OCI-LY7 (cell line): ENCODE measurements around the gene ITPRID1. TPM values are rescaled to one million over a fixed set of nuclear protein-coding genes. Genes with fewer than 3 reads are reported as not detected.

Experiments used
- BruUV-seq: library from RNA; stranded (reverse); fragments of 400-500 nt; replicated peaks from 2 replicates; lab custom pipeline; 2021; lab: Mats Ljungman, UMichigan
- CTCF ChIA-PET: fragments of 300-600 bp; sonication (Branson Sonifier 250); formaldehyde crosslinking; loops from one replicate; lab custom pipeline; 2022; ENCODE audit warnings: antibody characterized with exemption; ENCODE audit not compliant: unreplicated experiment; lab: Charles Lee
- POLR2A ChIA-PET: fragments of 300-600 bp; sonication (Branson Sonifier 250); formaldehyde crosslinking; loops from one replicate; lab custom pipeline; 2022; ENCODE audit warnings: antibody characterized with exemption; lab: Charles Lee
- DNase-seq: peaks from one replicate; pipeline ENCODE4 v3.0.0-alpha.2; 2015; ENCODE audit warnings: low spot score
- H2AFZ ChIP-seq: fragments of 200-600 bp; sonication (generic), shearing (Covaris generic); 2 replicates; pipeline ENCODE4 v1.6.1; 2014; ENCODE audit warnings: mild to moderate bottlenecking, antibody characterized with exemption, low read length, moderate library complexity
- H3K27ac ChIP-seq: fragments of 200-600 bp; sonication (generic); 2 replicates; pipeline ENCODE4 v1.5.1; 2014; ENCODE audit warnings: mixed run types, low read depth, mild to moderate bottlenecking, moderate library complexity, low read length, inconsistent platforms; ENCODE audit not compliant: poor library complexity, severe bottlenecking
- H3K36me3 ChIP-seq: fragments of 200-600 bp; sonication (generic); 2 replicates; pipeline ENCODE4 v1.6.1; 2014; ENCODE audit warnings: mild to moderate bottlenecking, antibody characterized with exemption, low read length, moderate library complexity, mixed read lengths; ENCODE audit not compliant: insufficient read depth
- H3K4me1 ChIP-seq: fragments of 200-600 bp; sonication (generic); 2 replicates; pipeline ENCODE4 v1.5.1; 2014; ENCODE audit warnings: mild to moderate bottlenecking, low read length; ENCODE audit not compliant: insufficient read depth, poor library complexity, severe bottlenecking
- H3K4me2 ChIP-seq: fragments of 200-600 bp; sonication (generic); 2 replicates; pipeline ENCODE4 v1.6.1; 2014; ENCODE audit warnings: mild to moderate bottlenecking, low read length
- H3K4me3 ChIP-seq: fragments of 200-600 bp; sonication (generic); 2 replicates; pipeline ENCODE4 v1.5.1; 2014; ENCODE audit warnings: mild to moderate bottlenecking, low read depth, low read length; ENCODE audit not compliant: poor library complexity, severe bottlenecking
- H3K79me2 ChIP-seq: fragments of 200-600 bp; sonication (generic); 2 replicates; pipeline ENCODE4 v1.6.1; 2016; ENCODE audit warnings: low read depth, mild to moderate bottlenecking, low read length, moderate library complexity, mixed read lengths; ENCODE audit not compliant: insufficient read depth
- H3K9me2 ChIP-seq: fragments of 200-600 bp; sonication (generic); 2 replicates; pipeline ENCODE4 v1.6.1; 2016; ENCODE audit warnings: mild to moderate bottlenecking, low read length, mixed read lengths; ENCODE audit not compliant: insufficient read depth
- H3K9me3 ChIP-seq: fragments of 200-600 bp; sonication (generic); 2 replicates; pipeline ENCODE4 v1.6.1; 2014; ENCODE audit warnings: mild to moderate bottlenecking, mixed run types, low read length, mixed read lengths
- H4K20me1 ChIP-seq: fragments of 200-600 bp; sonication (generic); 2 replicates; pipeline ENCODE4 v1.6.1; 2014; ENCODE audit warnings: mild to moderate bottlenecking, antibody characterized with exemption, low read length, moderate library complexity, mixed read lengths; ENCODE audit not compliant: insufficient read depth
- EZH2phosphoT487 ChIP-seq: fragments of 200-600 bp; sonication (generic); IDR thresholded peaks from 2 replicates; pipeline ENCODE4 v1.6.1; 2018; ENCODE audit warnings: low read depth, borderline replicate concordance, mild to moderate bottlenecking, mixed run types, antibody characterized with exemption, low read length, moderate library complexity, mixed read lengths
- intact Hi-C: fragments of 100-400 bp; cut with micrococcal nuclease; formaldehyde crosslinking; loops from one replicate; pipeline ENCODE4 v1.10.0; 2022; ENCODE audit not compliant: unreplicated experiment
- total RNA-seq, 2 experiments: library from RNA; depleted of rRNA in 1 of 2; stranded (reverse); fragments of >200 nt in 1 of 2; shearing (Covaris generic) in 1 of 2; gene quantifications; 2 replicates each; pipeline ENCODE4 v1.2.3, GENCODE V29; 2014 to 2022
- TF ChIP-seq, protein P1 (sequence below): fragments of 200-600 bp; sonication (generic); conservative IDR thresholded peaks from 2 replicates; pipeline ENCODE4 v1.5.1; 2014; ENCODE audit warnings: mild to moderate bottlenecking, antibody characterized with exemption, low read length, moderate library complexity, mixed read lengths

The ITPRID1 gene
- total RNA-seq, 2 experiments from 2014 or later, result not detected

DNA sequence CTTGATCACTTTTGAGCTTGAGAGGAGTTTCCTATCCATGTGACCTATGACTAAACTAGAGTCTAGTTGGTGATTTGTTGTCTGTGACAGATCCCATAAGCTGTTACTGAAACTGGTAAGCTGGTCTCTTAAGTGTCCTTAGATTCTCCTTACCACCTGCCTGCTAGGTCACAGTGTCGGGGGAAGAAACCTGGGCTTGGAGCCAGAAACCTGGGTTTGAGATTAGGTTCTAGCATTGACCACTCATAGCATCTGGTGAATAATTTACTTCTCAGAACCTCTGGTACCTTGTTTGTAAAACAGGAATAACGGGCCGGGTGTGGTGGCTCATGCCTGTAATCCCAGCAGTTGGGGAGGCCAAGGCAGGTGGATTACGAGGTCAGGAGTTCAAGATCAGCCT is 21.8 kb upstream of the ITPRID1 start:
- no TSS peak for BruUV-seq

DNA sequence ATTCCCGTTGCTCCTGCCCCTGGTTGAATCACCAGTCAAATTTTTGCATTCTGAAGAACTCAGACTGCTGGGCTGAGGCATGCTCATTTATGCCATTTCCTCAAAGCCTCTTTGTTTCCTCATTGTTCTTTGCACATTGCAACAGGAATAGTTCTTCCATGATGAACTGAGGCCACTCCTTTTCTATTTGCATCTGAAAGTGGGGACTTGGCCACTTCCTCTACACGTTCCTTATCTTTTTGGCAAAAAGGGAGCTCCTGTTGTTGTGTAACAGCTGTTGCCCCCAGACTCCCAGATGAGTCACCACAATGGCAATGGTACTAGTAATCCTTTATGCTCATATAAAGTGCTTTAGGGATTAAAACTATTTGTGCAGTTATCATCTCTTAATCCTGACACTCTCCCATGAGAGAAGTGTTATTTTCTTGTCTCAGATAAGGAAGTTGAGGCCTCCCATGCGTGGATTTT is 20.1 kb upstream of the ITPRID1 start:
- no peaks in the 10 kb centered on the region for H3K79me2 ChIP-seq
- BruUV-seq, result no TSS peak
- H2AFZ ChIP-seq, result no peak overlapping the region
- CTCF ChIA-PET, result no interaction called here
- POLR2A ChIA-PET, result no interaction called here
- no peak overlapping the region for H3K4me3 ChIP-seq
- H3K4me1 ChIP-seq, result no peaks in the 10 kb centered on the region
- H3K36me3 ChIP-seq, result no peaks in the 10 kb centered on the region
- intact Hi-C loops, result no loop called here
- no peak overlapping the region for H3K27ac ChIP-seq
- DNase-seq, result no peak
- no peaks in the 10 kb centered on the region for H3K9me2 ChIP-seq
- TF ChIP-seq, protein P1, sequence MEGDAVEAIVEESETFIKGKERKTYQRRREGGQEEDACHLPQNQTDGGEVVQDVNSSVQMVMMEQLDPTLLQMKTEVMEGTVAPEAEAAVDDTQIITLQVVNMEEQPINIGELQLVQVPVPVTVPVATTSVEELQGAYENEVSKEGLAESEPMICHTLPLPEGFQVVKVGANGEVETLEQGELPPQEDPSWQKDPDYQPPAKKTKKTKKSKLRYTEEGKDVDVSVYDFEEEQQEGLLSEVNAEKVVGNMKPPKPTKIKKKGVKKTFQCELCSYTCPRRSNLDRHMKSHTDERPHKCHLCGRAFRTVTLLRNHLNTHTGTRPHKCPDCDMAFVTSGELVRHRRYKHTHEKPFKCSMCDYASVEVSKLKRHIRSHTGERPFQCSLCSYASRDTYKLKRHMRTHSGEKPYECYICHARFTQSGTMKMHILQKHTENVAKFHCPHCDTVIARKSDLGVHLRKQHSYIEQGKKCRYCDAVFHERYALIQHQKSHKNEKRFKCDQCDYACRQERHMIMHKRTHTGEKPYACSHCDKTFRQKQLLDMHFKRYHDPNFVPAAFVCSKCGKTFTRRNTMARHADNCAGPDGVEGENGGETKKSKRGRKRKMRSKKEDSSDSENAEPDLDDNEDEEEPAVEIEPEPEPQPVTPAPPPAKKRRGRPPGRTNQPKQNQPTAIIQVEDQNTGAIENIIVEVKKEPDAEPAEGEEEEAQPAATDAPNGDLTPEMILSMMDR, result no peak
- TF ChIP-seq EZH2phosphoT487, result no peak
- no peaks in the 10 kb centered on the region for H4K20me1 ChIP-seq
- H3K4me2 ChIP-seq, result no peak overlapping the region
- H3K9me3 ChIP-seq, result no peaks in the 10 kb centered on the region

More for the DNA sequence above, 21.8 kb upstream of the ITPRID1 start:
- H3K4me3 ChIP-seq, result no peak overlapping the region
- H2AFZ ChIP-seq, result no peak overlapping the region
- H3K27ac ChIP-seq, result no peak overlapping the region
- no peaks in the 10 kb centered on the region for H4K20me1 ChIP-seq
- no peak overlapping the region for H3K4me2 ChIP-seq
- intact Hi-C loops, result no loop called here
- H3K9me2 ChIP-seq, result no peaks in the 10 kb centered on the region
- no peaks in the 10 kb centered on the region for H3K4me1 ChIP-seq
- TF ChIP-seq, protein P1, result no peak
- no peak for TF ChIP-seq EZH2phosphoT487
- H3K36me3 ChIP-seq, result no peaks in the 10 kb centered on the region
- ChIA-PET POLR2A (no interaction called here), CTCF (no interaction called here)
- H3K9me3 ChIP-seq, result no peaks in the 10 kb centered on the region
- no peaks in the 10 kb centered on the region for H3K79me2 ChIP-seq
- no peak for DNase-seq

DNA sequence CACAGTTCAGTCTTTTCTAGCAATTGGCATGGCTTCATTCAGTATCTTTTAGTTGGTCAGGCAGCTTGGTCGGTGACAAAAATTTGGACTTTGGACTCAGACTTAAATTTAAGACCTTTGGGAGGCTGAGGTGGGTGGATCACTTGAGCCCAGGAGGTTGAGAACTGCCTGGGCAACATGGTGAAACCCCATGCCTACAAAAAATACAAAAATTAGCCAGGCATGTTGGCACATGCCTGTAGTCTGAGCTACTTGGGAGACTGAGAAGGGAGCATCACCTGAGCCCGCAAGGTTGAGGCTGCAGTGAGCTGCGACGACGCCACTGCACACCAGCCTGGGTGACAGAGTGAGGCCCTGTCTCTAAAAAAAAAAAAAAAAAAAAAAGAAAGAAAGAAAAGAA is 19.5 kb upstream of the ITPRID1 start:
- Histone ChIP-seq H3K79me2 (no peaks in the 10 kb centered on the region), H4K20me1 (no peaks in the 10 kb centered on the region), H3K4me2 (no peak overlapping the region), H3K4me3 (no peak overlapping the region), H3K9me3 (no peaks in the 10 kb centered on the region), H3K4me1 (no peaks in the 10 kb centered on the region), H3K9me2 (no peaks in the 10 kb centered on the region), H2AFZ (no peak overlapping the region), H3K27ac (no peak overlapping the region), H3K36me3 (no peaks in the 10 kb centered on the region)
- no peak for TF ChIP-seq EZH2phosphoT487
- TF ChIP-seq, protein P1, result no peak
- no peak for DNase-seq
- ChIA-PET CTCF (no interaction called here), POLR2A (no interaction called here)
- BruUV-seq, result no TSS peak
- intact Hi-C loops, result no loop called here
